ENCODE measurements around the gene MACROH2A1. TPM values are rescaled to one million over a fixed set of nuclear protein-coding genes. Genes with fewer than 3 reads are reported as not detected.

MACROH2A1 gene
- total RNA-seq, 1 donor from 2014 or later = 179 TPM

DNA sequence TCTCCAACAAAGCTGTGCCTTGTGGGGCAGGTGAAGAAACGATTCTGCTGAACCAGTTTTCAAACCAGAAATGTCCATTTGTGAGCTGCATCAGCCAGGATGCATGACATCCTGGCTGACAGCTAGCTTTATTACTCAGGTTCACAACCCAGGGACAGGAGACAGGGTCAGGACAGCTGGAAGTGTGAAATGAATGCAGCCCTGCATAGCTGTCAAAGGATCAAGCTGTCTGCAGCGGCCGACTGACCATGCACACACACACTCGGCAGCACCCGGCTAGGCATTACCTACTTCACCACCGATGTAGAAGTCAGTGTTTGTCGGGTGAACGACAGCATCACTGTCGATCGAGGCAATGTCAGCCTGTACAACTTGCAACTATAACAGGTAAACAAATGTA lies 48.5 kb downstream of the MACROH2A1 start:
- H3K36me3 ChIP-seq = peaks cover 63% of the 10 kb centered on the region
- intact Hi-C loops (cut with DNase I) = no loop called here
- H3K4me1 ChIP-seq = peaks cover 19% of the 10 kb centered on the region
- ATAC-seq (no peak), DNase-seq (no peak)
- TF ChIP-seq, protein P1, sequence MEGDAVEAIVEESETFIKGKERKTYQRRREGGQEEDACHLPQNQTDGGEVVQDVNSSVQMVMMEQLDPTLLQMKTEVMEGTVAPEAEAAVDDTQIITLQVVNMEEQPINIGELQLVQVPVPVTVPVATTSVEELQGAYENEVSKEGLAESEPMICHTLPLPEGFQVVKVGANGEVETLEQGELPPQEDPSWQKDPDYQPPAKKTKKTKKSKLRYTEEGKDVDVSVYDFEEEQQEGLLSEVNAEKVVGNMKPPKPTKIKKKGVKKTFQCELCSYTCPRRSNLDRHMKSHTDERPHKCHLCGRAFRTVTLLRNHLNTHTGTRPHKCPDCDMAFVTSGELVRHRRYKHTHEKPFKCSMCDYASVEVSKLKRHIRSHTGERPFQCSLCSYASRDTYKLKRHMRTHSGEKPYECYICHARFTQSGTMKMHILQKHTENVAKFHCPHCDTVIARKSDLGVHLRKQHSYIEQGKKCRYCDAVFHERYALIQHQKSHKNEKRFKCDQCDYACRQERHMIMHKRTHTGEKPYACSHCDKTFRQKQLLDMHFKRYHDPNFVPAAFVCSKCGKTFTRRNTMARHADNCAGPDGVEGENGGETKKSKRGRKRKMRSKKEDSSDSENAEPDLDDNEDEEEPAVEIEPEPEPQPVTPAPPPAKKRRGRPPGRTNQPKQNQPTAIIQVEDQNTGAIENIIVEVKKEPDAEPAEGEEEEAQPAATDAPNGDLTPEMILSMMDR (IDR thresholded peaks at IDR 0.05) = no peak
- H3K27ac ChIP-seq = no peak overlapping the region
- H3K4me3 ChIP-seq = no peak overlapping the region
- H3K27me3 ChIP-seq = no peaks in the 10 kb centered on the region
- no peaks in the 10 kb centered on the region for H3K9me3 ChIP-seq

DNA sequence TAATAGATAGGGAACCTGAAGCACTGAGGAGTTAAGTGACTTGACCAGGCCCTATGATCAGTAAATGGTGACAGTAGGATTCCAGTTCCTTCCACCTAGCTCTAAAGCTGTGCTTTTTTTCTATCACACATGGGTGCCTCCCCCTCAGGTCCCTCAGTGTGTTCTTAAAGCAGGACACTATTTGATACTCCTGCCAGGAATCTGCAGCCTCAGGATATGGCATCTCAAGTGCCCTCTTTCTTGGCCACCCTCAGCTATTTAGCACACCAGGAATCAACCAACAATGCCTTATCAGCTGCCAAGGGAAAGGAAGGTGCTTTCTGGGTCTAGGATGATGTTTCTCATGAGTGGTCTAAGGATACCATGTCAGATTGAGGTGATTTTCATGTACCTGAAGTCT lies 49.1 kb downstream of the MACROH2A1 start:
- H3K27me3 ChIP-seq = no peaks in the 10 kb centered on the region
- peaks cover 13% of the 10 kb centered on the region for H3K4me1 ChIP-seq
- peaks cover 63% of the 10 kb centered on the region for H3K36me3 ChIP-seq
- intact Hi-C loops (cut with DNase I) = no loop called here
- no peak overlapping the region for H3K27ac ChIP-seq
- no peaks in the 10 kb centered on the region for H3K9me3 ChIP-seq
- ATAC-seq (peak; percentile 36), DNase-seq (no peak)
- H3K4me3 ChIP-seq = no peak overlapping the region
- TF ChIP-seq, protein P1 (IDR thresholded peaks at IDR 0.05) = no peak

DNA sequence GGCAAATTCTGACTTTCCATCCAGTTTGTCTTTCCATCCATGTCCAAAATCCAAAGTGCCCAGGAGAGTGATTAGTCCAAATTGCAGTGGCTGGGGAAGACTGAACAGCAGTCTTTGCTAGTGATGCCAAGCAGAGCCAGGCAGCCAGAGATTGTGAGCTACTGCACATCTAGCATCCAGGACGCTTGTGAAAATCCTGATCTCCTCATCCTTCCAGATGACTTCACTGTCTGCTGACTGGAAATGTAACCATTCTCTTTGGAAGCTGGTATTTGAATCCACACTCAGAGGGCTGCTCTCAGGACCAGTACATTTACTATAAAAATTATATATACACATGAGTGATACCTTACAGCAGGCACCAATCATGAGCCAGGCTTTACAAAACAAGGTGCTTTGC lies 49.6 kb downstream of the MACROH2A1 start:
- no peaks in the 10 kb centered on the region for H3K27me3 ChIP-seq
- no peaks in the 10 kb centered on the region for H3K9me3 ChIP-seq
- intact Hi-C loops (cut with DNase I) = no loop called here
- H3K27ac ChIP-seq = no peak overlapping the region
- TF ChIP-seq, protein P1 (IDR thresholded peaks at IDR 0.05) = no peak
- H3K4me1 ChIP-seq = peaks cover 8% of the 10 kb centered on the region
- DNase-seq = no peak
- no peak for ATAC-seq
- no peak overlapping the region for H3K4me3 ChIP-seq
- peaks cover 63% of the 10 kb centered on the region for H3K36me3 ChIP-seq

DNA sequence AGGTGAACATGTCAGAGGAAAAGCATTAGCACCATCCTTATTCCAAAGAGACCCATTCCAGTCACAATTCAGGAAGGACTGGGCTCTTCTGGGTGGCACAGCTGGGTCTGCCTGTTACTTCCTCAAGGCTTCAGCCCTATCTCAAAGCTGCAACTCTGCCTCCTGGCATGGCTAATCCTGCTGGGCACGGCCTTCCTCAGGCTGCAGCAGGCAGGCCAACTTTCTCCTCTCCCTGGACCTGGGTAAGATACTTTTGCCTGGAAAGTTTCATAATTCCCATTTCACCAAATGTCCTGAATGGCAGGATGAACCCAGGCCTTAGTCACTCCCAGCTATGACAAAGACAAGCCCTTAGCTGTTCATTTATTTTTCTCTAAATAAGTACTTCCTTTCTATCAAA lies 50.1 kb downstream of the MACROH2A1 start:
- no peak overlapping the region for H3K27ac ChIP-seq
- no peaks in the 10 kb centered on the region for H3K27me3 ChIP-seq
- ATAC-seq = no peak
- peaks cover 66% of the 10 kb centered on the region for H3K36me3 ChIP-seq
- H3K9me3 ChIP-seq = no peaks in the 10 kb centered on the region
- H3K4me3 ChIP-seq = no peak overlapping the region
- no peak for DNase-seq
- intact Hi-C loops (cut with DNase I) = no loop called here
- peaks cover 3% of the 10 kb centered on the region for H3K4me1 ChIP-seq
- TF ChIP-seq, protein P1 (IDR thresholded peaks at IDR 0.05) = no peak

DNA sequence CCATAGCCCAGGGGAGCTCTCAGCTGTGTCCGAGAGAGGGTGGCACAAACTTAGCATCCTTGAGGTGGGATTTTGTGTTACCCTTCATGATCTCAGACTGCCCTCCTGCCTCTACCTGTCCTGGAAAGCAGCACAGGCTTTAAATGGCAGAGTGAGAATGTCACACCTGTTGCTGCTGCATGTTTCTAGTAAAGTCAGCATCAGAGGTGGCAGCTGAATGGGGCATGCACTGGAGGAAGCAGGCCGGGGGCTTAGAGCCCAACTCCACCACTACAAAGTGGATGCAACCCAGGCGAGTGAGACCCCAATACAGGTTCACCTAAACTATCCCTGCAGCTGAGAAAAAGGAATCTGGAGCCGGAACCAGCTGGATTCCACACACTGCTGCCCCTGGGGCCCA lies 51.6 kb downstream of the MACROH2A1 start:
- Histone ChIP-seq H3K27me3 (no peaks in the 10 kb centered on the region), H3K4me3 (no peak overlapping the region), H3K27ac (no peak overlapping the region), H3K9me3 (no peaks in the 10 kb centered on the region), H3K36me3 (peaks cover 73% of the 10 kb centered on the region), H3K4me1 (no peaks in the 10 kb centered on the region)
- DNase-seq (no peak), ATAC-seq (no peak)
- intact Hi-C loops (cut with DNase I) = no loop called here
- TF ChIP-seq, protein P1 (IDR thresholded peaks at IDR 0.05) = no peak
